HEK293 (cell line): ENCODE results near the gene NID2.

Experiments used
- CTCF ChIP-seq: fragments of 450-650 bp; formaldehyde crosslinking; IDR thresholded peaks from 2 replicates; pipeline ENCODE4 v1.5.1; 2016; ENCODE audit warnings: missing biosample characterization, missing genetic modification characterization
- KLF10 ChIP-seq: fragments of 450-650 bp; IDR thresholded peaks from 2 replicates; pipeline ENCODE4 v1.5.1; 2018; ENCODE audit warnings: missing biosample characterization, mild to moderate bottlenecking, missing genetic modification characterization
- KLF8 ChIP-seq: fragments of 450-650 bp; formaldehyde crosslinking; IDR thresholded peaks from 2 replicates; pipeline ENCODE4 v1.5.1; 2016; ENCODE audit warnings: missing biosample characterization, missing genetic modification characterization
- REPIN1 ChIP-seq: fragments of 450-650 bp; formaldehyde crosslinking; IDR thresholded peaks from 2 replicates; pipeline ENCODE4 v1.5.1; 2017; ENCODE audit warnings: missing biosample characterization, missing genetic modification characterization, low read depth
- REST ChIP-seq: fragments of 450-650 bp; formaldehyde crosslinking; IDR thresholded peaks from 2 replicates; pipeline ENCODE4 v1.5.1; 2016; ENCODE audit warnings: missing biosample characterization, missing genetic modification characterization
- ZFP3 ChIP-seq: fragments of 450-650 bp; formaldehyde crosslinking; IDR thresholded peaks from 2 replicates; pipeline ENCODE4 v1.5.1; 2016; ENCODE audit warnings: low read depth, missing biosample characterization, missing genetic modification characterization
- ZNF76 ChIP-seq: fragments of 450-650 bp; formaldehyde crosslinking; IDR thresholded peaks from 2 replicates; pipeline ENCODE4; 2016; ENCODE audit warnings: low read depth, missing biosample characterization, missing genetic modification characterization, borderline replicate concordance
- TF ChIP-seq, protein P1 (sequence below): fragments of 450-650 bp; formaldehyde crosslinking; optimal IDR thresholded peaks from 2 replicates; pipeline ENCODE3; 2016; ENCODE audit warnings: missing biosample characterization, mild to moderate bottlenecking, missing genetic modification characterization

- no peak for TF ChIP-seq ZFP3 (tag by site-specific recombination)
- no peak for TF ChIP-seq REST
- no peak for TF ChIP-seq KLF8 (tag by site-specific recombination)
- TF ChIP-seq, protein P1, sequence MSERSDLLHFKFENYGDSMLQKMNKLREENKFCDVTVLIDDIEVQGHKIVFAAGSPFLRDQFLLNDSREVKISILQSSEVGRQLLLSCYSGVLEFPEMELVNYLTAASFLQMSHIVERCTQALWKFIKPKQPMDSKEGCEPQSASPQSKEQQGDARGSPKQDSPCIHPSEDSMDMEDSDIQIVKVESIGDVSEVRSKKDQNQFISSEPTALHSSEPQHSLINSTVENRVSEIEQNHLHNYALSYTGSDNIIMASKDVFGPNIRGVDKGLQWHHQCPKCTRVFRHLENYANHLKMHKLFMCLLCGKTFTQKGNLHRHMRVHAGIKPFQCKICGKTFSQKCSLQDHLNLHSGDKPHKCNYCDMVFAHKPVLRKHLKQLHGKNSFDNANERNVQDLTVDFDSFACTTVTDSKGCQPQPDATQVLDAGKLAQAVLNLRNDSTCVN (tag by site-specific recombination) = no peak
- TF ChIP-seq CTCF (tag by site-specific recombination) = no peak
- TF ChIP-seq KLF10 = no peak
- TF ChIP-seq REPIN1 (tag by site-specific recombination) = no peak
- TF ChIP-seq ZNF76 (tag by site-specific recombination) = no peak
These were observed 20.1 kb downstream of the NID2 start for GRCh38 chr14:52048641-52049204.
